Germinal center (tissue), 1 donor: ENCODE measurements around the gene GPBP1L1.

Experiments used
- DNase-seq: peaks from one replicate; pipeline ENCODE4 v3.0.0; 2012; ENCODE audit warnings: mixed read lengths, low spot score

Gene GPBP1L1

GRCh38 chr1:45589861-45590260 is 96.5 kb downstream of the GPBP1L1 start:
- no peak for DNase-seq

DNA sequence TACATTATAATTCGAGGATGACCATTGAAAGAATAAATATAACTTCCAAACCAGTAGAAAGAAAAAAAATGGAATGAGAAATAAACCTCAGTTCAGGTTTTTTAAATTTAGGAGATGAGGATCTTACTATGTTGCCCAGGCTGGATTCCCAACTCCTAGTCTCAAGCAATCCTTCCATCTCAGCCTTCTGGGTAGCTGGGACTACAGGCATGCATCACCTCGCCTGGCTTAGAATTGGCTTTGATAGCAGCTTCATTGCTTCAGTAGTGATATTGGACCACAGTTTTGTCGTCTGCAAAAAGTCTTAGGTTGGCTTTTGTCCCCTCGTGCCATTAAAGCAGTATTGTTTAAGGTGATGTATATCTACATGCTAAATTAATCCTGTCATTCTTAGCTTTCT is 99.6 kb downstream of the GPBP1L1 start:
- no peak for DNase-seq

GRCh38 chr1:45585496-45586075 is 100.7 kb downstream of the GPBP1L1 start:
- no peak for DNase-seq

GRCh38 chr1:45585110-45585426 is 101.3 kb downstream of the GPBP1L1 start:
- DNase-seq, result no peak

DNA sequence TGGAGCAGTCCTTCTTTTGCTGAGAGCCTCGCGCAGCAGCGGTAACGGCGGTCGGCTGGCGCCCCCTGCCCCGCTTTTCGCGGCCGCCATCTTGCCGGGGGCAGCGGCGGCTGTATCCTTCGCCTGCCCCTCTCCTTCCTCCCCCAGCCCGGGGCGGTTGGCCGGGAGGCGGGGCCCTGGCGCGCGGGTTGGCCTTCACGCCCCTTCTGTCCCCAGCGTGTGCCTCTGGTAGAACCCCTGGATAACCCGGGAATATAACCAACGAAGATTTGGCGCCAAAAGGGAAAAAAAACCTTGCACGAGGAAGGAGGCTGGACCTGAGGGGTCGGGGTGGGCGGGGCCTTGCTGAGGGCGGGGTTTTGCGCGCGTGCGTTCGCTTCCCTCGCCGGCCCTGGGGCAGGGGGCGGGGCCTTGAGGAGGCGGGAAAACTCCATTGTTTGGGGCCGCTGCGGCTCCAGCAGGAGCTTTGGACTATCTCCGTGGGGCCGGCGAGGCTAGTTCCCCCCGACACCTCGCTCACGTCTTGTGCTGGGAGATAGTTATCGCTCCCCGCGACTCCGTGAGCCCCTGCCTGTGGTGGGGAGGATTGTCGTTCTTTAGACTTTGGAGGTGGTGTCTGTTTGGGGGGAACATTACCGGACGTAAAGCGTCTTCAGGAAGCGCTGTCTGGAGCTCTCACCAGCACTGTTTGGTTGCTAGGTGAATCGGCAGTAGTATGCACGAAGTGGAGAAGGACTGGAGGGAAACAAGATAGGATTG is 101.8 kb downstream of the GPBP1L1 start:
- DNase-seq, result peak; percentile 93

- peak; percentile 90 for DNase-seq
Observed at GRCh38 chr1:45583666-45584350, 102.5 kb downstream of the GPBP1L1 start, which contains the start of gene NASP. NASP (plus strand) TSS chr1:45584041; CDS start chr1:45584147, 106 bp downstream.

- DNase-seq, result peak; percentile 99
Observed at GRCh38 chr1:45583264-45583665, 103.1 kb downstream of the GPBP1L1 start.
